ENCODE data around the gene KLHL26.

Gene KLHL26

DNA sequence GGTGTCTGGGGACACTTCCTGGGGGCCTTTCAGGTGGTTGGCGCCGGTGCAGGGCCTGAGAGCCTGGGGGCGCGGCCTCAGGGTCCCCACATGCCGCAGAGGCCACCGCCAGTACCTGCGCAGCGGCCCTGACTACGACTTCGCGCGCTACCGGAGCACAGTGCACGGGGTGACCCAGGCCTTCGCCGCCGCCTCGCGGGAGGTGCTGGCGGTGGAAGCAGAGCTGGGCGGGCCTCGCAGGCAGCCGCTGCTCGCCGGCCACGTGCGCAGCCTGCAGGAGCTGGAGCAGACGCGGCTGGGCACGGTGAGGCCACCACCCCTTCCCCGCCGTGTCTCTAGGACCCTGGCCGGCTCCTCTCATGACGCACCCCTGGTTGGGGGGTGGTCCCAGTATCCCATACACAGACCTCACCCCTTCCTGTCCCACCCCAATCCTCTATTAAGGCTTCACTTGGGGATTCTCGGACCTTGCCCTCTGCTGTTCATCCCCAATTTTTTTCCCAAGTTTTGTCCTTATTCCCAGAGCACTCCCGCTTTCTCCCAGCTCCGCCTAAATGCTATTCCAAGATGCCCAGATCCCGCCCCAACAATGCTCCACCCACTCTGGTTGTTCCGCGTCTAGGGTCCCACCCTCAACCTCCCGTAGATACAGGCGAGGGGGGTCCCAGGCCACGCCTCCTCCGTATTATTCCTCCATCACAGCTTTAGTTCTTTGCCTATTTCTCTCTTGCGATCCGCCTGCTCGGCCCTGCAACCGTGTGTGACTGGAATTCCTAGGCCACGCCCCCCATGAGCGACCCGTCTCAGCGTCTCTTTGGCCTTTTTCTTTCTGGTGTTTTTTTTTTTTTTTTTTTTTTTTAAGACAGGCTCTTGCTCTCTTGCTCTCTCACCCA is 47.2 kb upstream of the KLHL26 start (continued):
- TF ChIP-seq, protein P1, sequence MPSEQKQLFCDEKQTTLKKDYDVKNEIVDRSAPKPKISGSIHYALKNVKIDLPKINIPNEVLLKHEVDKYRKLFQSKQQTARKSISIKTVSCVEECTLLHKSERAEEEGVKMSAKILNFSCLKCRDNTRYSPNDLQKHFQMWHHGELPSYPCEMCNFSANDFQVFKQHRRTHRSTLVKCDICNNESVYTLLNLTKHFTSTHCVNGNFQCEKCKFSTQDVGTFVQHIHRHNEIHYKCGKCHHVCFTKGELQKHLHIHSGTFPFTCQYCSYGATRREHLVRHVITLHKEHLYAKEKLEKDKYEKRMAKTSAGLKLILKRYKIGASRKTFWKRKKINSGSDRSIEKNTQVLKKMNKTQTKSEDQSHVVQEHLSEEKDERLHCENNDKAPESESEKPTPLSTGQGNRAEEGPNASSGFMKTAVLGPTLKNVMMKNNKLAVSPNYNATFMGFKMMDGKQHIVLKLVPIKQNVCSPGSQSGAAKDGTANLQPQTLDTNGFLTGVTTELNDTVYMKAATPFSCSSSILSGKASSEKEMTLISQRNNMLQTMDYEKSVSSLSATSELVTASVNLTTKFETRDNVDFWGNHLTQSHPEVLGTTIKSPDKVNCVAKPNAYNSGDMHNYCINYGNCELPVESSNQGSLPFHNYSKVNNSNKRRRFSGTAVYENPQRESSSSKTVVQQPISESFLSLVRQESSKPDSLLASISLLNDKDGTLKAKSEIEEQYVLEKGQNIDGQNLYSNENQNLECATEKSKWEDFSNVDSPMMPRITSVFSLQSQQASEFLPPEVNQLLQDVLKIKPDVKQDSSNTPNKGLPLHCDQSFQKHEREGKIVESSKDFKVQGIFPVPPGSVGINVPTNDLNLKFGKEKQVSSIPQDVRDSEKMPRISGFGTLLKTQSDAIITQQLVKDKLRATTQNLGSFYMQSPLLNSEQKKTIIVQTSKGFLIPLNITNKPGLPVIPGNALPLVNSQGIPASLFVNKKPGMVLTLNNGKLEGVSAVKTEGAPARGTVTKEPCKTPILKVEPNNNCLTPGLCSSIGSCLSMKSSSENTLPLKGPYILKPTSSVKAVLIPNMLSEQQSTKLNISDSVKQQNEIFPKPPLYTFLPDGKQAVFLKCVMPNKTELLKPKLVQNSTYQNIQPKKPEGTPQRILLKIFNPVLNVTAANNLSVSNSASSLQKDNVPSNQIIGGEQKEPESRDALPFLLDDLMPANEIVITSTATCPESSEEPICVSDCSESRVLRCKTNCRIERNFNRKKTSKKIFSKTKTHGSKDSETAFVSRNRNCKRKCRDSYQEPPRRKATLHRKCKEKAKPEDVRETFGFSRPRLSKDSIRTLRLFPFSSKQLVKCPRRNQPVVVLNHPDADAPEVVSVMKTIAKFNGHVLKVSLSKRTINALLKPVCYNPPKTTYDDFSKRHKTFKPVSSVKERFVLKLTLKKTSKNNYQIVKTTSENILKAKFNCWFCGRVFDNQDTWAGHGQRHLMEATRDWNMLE (tag by site-specific recombination; conservative IDR thresholded peaks at IDR 0.05; ENCODE audit: low read depth) = no peak
- peak; percentile 19; the same call in 1 of the 2 replicates for TF ChIP-seq KLF16 (tag by site-specific recombination; IDR thresholded peaks at IDR 0.05)
- TF ChIP-seq ZSCAN30 (tag by site-specific recombination; IDR thresholded peaks at IDR 0.05) = peak; percentile 84
- TF ChIP-seq, protein P2, sequence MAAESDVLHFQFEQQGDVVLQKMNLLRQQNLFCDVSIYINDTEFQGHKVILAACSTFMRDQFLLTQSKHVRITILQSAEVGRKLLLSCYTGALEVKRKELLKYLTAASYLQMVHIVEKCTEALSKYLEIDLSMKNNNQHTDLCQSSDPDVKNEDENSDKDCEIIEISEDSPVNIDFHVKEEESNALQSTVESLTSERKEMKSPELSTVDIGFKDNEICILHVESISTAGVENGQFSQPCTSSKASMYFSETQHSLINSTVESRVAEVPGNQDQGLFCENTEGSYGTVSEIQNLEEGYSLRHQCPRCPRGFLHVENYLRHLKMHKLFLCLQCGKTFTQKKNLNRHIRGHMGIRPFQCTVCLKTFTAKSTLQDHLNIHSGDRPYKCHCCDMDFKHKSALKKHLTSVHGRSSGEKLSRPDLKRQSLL (tag by site-specific recombination; IDR thresholded peaks at IDR 0.05) = peak; percentile 81
- no peak for TF ChIP-seq ZNF629 (tag by site-specific recombination; IDR thresholded peaks at IDR 0.05)
- no peak for TF ChIP-seq ZNF16 (tag by site-specific recombination; IDR thresholded peaks at IDR 0.05; ENCODE audit: low read depth)
- TF ChIP-seq, protein P3, sequence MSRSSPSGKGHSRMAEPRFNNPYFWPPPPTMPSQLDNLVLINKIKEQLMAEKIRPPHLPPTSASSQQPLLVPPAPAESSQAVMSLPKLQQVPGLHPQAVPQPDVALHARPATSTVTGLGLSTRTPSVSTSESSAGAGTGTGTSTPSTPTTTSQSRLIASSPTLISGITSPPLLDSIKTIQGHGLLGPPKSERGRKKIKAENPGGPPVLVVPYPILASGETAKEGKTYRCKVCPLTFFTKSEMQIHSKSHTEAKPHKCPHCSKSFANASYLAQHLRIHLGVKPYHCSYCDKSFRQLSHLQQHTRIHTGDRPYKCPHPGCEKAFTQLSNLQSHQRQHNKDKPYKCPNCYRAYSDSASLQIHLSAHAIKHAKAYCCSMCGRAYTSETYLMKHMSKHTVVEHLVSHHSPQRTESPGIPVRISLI (tag by site-specific recombination; IDR thresholded peaks at IDR 0.05) = peak; percentile 87; the same call in 1 of the 2 replicates
- no peak for TF ChIP-seq GLI2 (tag by site-specific recombination; IDR thresholded peaks at IDR 0.05; ENCODE audit: borderline replicate concordance, low read depth)
- no peak for TF ChIP-seq ZNF266 (tag by site-specific recombination; IDR thresholded peaks at IDR 0.05; ENCODE audit: low read depth)
- TF ChIP-seq, protein P4, sequence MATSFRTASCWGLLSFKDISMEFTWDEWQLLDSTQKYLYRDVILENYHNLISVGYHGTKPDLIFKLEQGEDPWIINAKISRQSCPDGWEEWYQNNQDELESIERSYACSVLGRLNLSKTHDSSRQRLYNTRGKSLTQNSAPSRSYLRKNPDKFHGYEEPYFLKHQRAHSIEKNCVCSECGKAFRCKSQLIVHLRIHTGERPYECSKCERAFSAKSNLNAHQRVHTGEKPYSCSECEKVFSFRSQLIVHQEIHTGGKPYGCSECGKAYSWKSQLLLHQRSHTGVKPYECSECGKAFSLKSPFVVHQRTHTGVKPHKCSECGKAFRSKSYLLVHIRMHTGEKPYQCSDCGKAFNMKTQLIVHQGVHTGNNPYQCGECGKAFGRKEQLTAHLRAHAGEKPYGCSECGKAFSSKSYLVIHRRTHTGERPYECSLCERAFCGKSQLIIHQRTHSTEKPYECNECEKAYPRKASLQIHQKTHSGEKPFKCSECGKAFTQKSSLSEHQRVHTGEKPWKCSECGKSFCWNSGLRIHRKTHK (tag by site-specific recombination; IDR thresholded peaks at IDR 0.05) = no peak
- TF ChIP-seq ZNF394 (tag by site-specific recombination; IDR thresholded peaks at IDR 0.05; ENCODE audit: borderline replicate concordance) = no peak
- 0 out of 2 replicates have a peak, but pooled peaks have one; percentile 9 for TF ChIP-seq ZFHX2 (tag by site-specific recombination; conservative IDR thresholded peaks at IDR 0.05)
- peak; percentile 95 for TF ChIP-seq ZNF335 (tag by site-specific recombination; conservative IDR thresholded peaks at IDR 0.05)
- TF ChIP-seq HOXD13 (CRISPR knock-in tag; IDR thresholded peaks at IDR 0.05; ENCODE audit: borderline replicate concordance) = no peak
- peak; percentile 27; the same call in 1 of the 2 replicates for TF ChIP-seq KLF8 (tag by site-specific recombination; IDR thresholded peaks at IDR 0.05)
- peak; percentile 69 for TF ChIP-seq ZBTB17 (tag by site-specific recombination; IDR thresholded peaks at IDR 0.05)
- TF ChIP-seq ZFP37 (tag by site-specific recombination; IDR thresholded peaks at IDR 0.05) = no peak
- TF ChIP-seq, protein P5, sequence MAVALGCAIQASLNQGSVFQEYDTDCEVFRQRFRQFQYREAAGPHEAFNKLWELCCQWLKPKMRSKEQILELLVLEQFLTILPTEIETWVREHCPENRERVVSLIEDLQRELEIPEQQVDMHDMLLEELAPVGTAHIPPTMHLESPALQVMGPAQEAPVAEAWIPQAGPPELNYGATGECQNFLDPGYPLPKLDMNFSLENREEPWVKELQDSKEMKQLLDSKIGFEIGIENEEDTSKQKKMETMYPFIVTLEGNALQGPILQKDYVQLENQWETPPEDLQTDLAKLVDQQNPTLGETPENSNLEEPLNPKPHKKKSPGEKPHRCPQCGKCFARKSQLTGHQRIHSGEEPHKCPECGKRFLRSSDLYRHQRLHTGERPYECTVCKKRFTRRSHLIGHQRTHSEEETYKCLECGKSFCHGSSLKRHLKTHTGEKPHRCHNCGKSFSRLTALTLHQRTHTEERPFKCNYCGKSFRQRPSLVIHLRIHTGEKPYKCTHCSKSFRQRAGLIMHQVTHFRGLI (tag by site-specific recombination; IDR thresholded peaks at IDR 0.05) = peak; percentile 62; the same call in 1 of the 2 replicates
- TF ChIP-seq IKZF3 (tag by site-specific recombination; IDR thresholded peaks at IDR 0.05) = peak; percentile 96
- peak; percentile 99 for TF ChIP-seq ZNF223 (tag by site-specific recombination; IDR thresholded peaks at IDR 0.05)
- TF ChIP-seq ZFP69B (tag by site-specific recombination; IDR thresholded peaks at IDR 0.05) = no peak
- TF ChIP-seq YY2 (tag by site-specific recombination; IDR thresholded peaks at IDR 0.05) = no peak
- no peak for TF ChIP-seq ZBTB21 (tag by site-specific recombination; IDR thresholded peaks at IDR 0.05)
- no peak for TF ChIP-seq ZNF274 (IDR thresholded peaks at IDR 0.05; ENCODE audit: low read length)
- TF ChIP-seq ZNF274 (tag by site-specific recombination; IDR thresholded peaks at IDR 0.05; ENCODE audit: borderline replicate concordance) = no peak
- TF ChIP-seq ZNF239 (tag by site-specific recombination; IDR thresholded peaks at IDR 0.05) = no peak
- TF ChIP-seq ZNF561 (tag by site-specific recombination; IDR thresholded peaks at IDR 0.05; ENCODE audit: borderline replicate concordance) = peak; percentile 20; the same call in 1 of the 2 replicates
- TF ChIP-seq YY1 (tag by site-specific recombination; IDR thresholded peaks at IDR 0.05) = no peak
- TF ChIP-seq ZSCAN16 (tag by site-specific recombination; IDR thresholded peaks at IDR 0.05) = 0 out of 2 replicates have a peak, but pooled peaks have one; percentile 56
- TF ChIP-seq TCF7L2 (IDR thresholded peaks at IDR 0.05; ENCODE audit: borderline replicate concordance, low read depth, low read length) = no peak

Data from HEK293 (cell line).